GM19023 (cell line): ENCODE results near the gene TRAIP.

Source experiments
- ATAC-seq: cut with Tn5 transposase; IDR thresholded peaks from one replicate; pipeline ENCODE4 v1.9.1; 2021; ENCODE audit warnings: mild to moderate bottlenecking, moderate library complexity; ENCODE audit not compliant: unreplicated experiment

The TRAIP gene

GRCh38 chr3:49876567-49876966, 20.2 kb upstream of the TRAIP start:
- no peak for ATAC-seq

- ATAC-seq = no peak
These were observed 17.3 kb upstream of the TRAIP start for GRCh38 chr3:49873623-49874022.

- no peak for ATAC-seq
These were observed 16.5 kb upstream of the TRAIP start for GRCh38 chr3:49872801-49873281.

GRCh38 chr3:49871531-49872153, 15.3 kb upstream of the TRAIP start:
- ATAC-seq = no peak

- ATAC-seq = no peak
These were observed 13.3 kb upstream of the TRAIP start, which contains the start of gene CAMKV for GRCh38 chr3:49869525-49870126. Gene CAMKV (minus strand): TSS chr3:49869906. CDS start chr3:49862388, 7,518 bp downstream.

- no peak for ATAC-seq
These were observed 12.6 kb upstream of the TRAIP start for GRCh38 chr3:49868862-49869466.

- no peak for ATAC-seq
These were observed 11.5 kb upstream of the TRAIP start for GRCh38 chr3:49867871-49868321.

- ATAC-seq = no peak
These were observed 11.0 kb upstream of the TRAIP start for GRCh38 chr3:49867400-49867799.

- no peak for ATAC-seq
These were observed 8.9 kb upstream of the TRAIP start for GRCh38 chr3:49865198-49865784.

GRCh38 chr3:49864505-49864904, 8.1 kb upstream of the TRAIP start:
- no peak for ATAC-seq

- no peak for ATAC-seq
These were observed 3.4 kb upstream of the TRAIP start for GRCh38 chr3:49859576-49860305.

GRCh38 chr3:49855662-49856061, 702 bp downstream of the TRAIP start:
- ATAC-seq = no peak

- no peak for ATAC-seq
These were observed 10.7 kb downstream of the TRAIP start for GRCh38 chr3:49845694-49846093.

GRCh38 chr3:49844464-49845183, 11.7 kb downstream of the TRAIP start:
- ATAC-seq = no peak

- no peak for ATAC-seq
These were observed 13.4 kb downstream of the TRAIP start for GRCh38 chr3:49842843-49843517.

GRCh38 chr3:49841806-49842205, 14.6 kb downstream of the TRAIP start:
- no peak for ATAC-seq

GRCh38 chr3:49841126-49841696, 15.2 kb downstream of the TRAIP start:
- ATAC-seq = no peak

GRCh38 chr3:49840388-49840787, 16.0 kb downstream of the TRAIP start:
- no peak for ATAC-seq

- ATAC-seq = no peak
These were observed 17.1 kb downstream of the TRAIP start for GRCh38 chr3:49839193-49839809.
